BLaER1 (cell line): Measurements from ENCODE around the gene KANK4.

Source experiments
- H3K27ac ChIP-seq: shearing (Covaris generic); formaldehyde crosslinking; 2 replicates; pipeline ENCODE4 v1.8.1; 2022
- H3K27me3 ChIP-seq: shearing (Covaris generic); formaldehyde crosslinking; 2 replicates; pipeline ENCODE4 v1.8.1; 2022
- H3K36me3 ChIP-seq: shearing (Covaris generic); formaldehyde crosslinking; 2 replicates; pipeline ENCODE4 v1.8.1; 2022
- H3K4me1 ChIP-seq: shearing (Covaris generic); formaldehyde crosslinking; 2 replicates; pipeline ENCODE4 v1.8.1; 2022
- H3K4me2 ChIP-seq: shearing (Covaris generic); formaldehyde crosslinking; 2 replicates; pipeline ENCODE4 v1.8.1; 2022
- H3K4me3 ChIP-seq: shearing (Covaris generic); formaldehyde crosslinking; 2 replicates; pipeline ENCODE4 v1.8.1; 2022
- H3K9ac ChIP-seq: shearing (Covaris generic); formaldehyde crosslinking; 2 replicates; pipeline ENCODE4 v1.8.1; 2022
- H3K9me3 ChIP-seq: shearing (Covaris generic); formaldehyde crosslinking; 2 replicates; pipeline ENCODE4 v1.8.1; 2022
- H4K20me1 ChIP-seq: shearing (Covaris generic); formaldehyde crosslinking; 2 replicates; pipeline ENCODE4 v1.8.1; 2022
- Cebpa-rat ChIP-seq: shearing (Covaris generic); IDR thresholded peaks from 2 replicates; pipeline ENCODE4 v1.8.1; 2022

KANK4 gene

GRCh38 chr1:62213075-62213914 is 105.9 kb downstream of the KANK4 start:
- Histone ChIP-seq H3K4me2 (no peak overlapping the region), H3K27ac (no peak overlapping the region), H4K20me1 (no peaks in the 10 kb centered on the region), H3K9me3 (peaks cover 15% of the 10 kb centered on the region), H3K36me3 (no peaks in the 10 kb centered on the region), H3K4me1 (peaks cover 13% of the 10 kb centered on the region), H3K4me3 (no peak overlapping the region), H3K9ac (no peak overlapping the region), H3K27me3 (no peaks in the 10 kb centered on the region)
- no peak for TF ChIP-seq Cebpa-rat

GRCh38 chr1:62212411-62212810 is 106.8 kb downstream of the KANK4 start:
- Histone ChIP-seq H3K4me2 (no peak overlapping the region), H3K4me3 (no peak overlapping the region), H3K9me3 (peaks cover 15% of the 10 kb centered on the region), H3K27me3 (no peaks in the 10 kb centered on the region), H4K20me1 (no peaks in the 10 kb centered on the region), H3K9ac (no peak overlapping the region), H3K4me1 (peaks cover 13% of the 10 kb centered on the region), H3K36me3 (no peaks in the 10 kb centered on the region), H3K27ac (no peak overlapping the region)
- no peak for TF ChIP-seq Cebpa-rat

- H3K9ac ChIP-seq = no peak overlapping the region
- peaks cover 13% of the 10 kb centered on the region for H3K4me1 ChIP-seq
- no peak for TF ChIP-seq Cebpa-rat
- no peaks in the 10 kb centered on the region for H3K36me3 ChIP-seq
- no peak overlapping the region for H3K4me2 ChIP-seq
- H4K20me1 ChIP-seq = no peaks in the 10 kb centered on the region
- no peak overlapping the region for H3K4me3 ChIP-seq
- H3K9me3 ChIP-seq = peaks cover 10% of the 10 kb centered on the region
- H3K27ac ChIP-seq = no peak overlapping the region; the same call in 1 of the 2 replicates
- no peaks in the 10 kb centered on the region for H3K27me3 ChIP-seq
Measured at GRCh38 chr1:62210960-62211359, 108.3 kb downstream of the KANK4 start.

GRCh38 chr1:62209931-62210595 is 109.2 kb downstream of the KANK4 start:
- Histone ChIP-seq H3K9me3 (peaks cover 10% of the 10 kb centered on the region), H3K9ac (no peak overlapping the region), H3K36me3 (no peaks in the 10 kb centered on the region), H3K4me2 (peak overlapping the region; percentile 38), H3K4me3 (no peak overlapping the region), H4K20me1 (no peaks in the 10 kb centered on the region), H3K4me1 (peaks cover 13% of the 10 kb centered on the region), H3K27ac (peak overlapping the region; percentile 46), H3K27me3 (no peaks in the 10 kb centered on the region)
- no peak for TF ChIP-seq Cebpa-rat

GRCh38 chr1:62208970-62209369 is 110.3 kb downstream of the KANK4 start:
- H3K4me3 ChIP-seq = no peak overlapping the region
- no peaks in the 10 kb centered on the region for H3K36me3 ChIP-seq
- no peak overlapping the region for H3K4me2 ChIP-seq
- H3K4me1 ChIP-seq = peaks cover 13% of the 10 kb centered on the region
- no peaks in the 10 kb centered on the region for H4K20me1 ChIP-seq
- H3K9ac ChIP-seq = no peak overlapping the region
- TF ChIP-seq Cebpa-rat = no peak
- no peaks in the 10 kb centered on the region for H3K27me3 ChIP-seq
- peaks cover 10% of the 10 kb centered on the region for H3K9me3 ChIP-seq
- no peak overlapping the region for H3K27ac ChIP-seq

GRCh38 chr1:62208087-62208486 is 111.1 kb downstream of the KANK4 start:
- Histone ChIP-seq H3K9ac (no peak overlapping the region), H3K4me3 (no peak overlapping the region), H4K20me1 (no peaks in the 10 kb centered on the region), H3K27me3 (no peaks in the 10 kb centered on the region), H3K4me2 (no peak overlapping the region), H3K27ac (no peak overlapping the region), H3K36me3 (no peaks in the 10 kb centered on the region), H3K9me3 (peaks cover 10% of the 10 kb centered on the region), H3K4me1 (peaks cover 13% of the 10 kb centered on the region)
- TF ChIP-seq Cebpa-rat = no peak

- Histone ChIP-seq H3K4me2 (no peak overlapping the region), H3K4me1 (peaks cover 13% of the 10 kb centered on the region), H3K9me3 (peaks cover 10% of the 10 kb centered on the region), H3K4me3 (no peak overlapping the region), H3K36me3 (no peaks in the 10 kb centered on the region), H3K9ac (no peak overlapping the region), H3K27me3 (no peaks in the 10 kb centered on the region), H3K27ac (no peak overlapping the region), H4K20me1 (no peaks in the 10 kb centered on the region)
- no peak for TF ChIP-seq Cebpa-rat
Measured at GRCh38 chr1:62207187-62207586, 112.0 kb downstream of the KANK4 start.

- no peaks in the 10 kb centered on the region for H4K20me1 ChIP-seq
- no peak overlapping the region for H3K9ac ChIP-seq
- no peaks in the 10 kb centered on the region for H3K4me1 ChIP-seq
- no peaks in the 10 kb centered on the region for H3K27me3 ChIP-seq
- H3K9me3 ChIP-seq = peaks cover 17% of the 10 kb centered on the region
- H3K4me3 ChIP-seq = no peak overlapping the region
- H3K36me3 ChIP-seq = no peaks in the 10 kb centered on the region
- H3K27ac ChIP-seq = no peak overlapping the region
- no peak overlapping the region for H3K4me2 ChIP-seq
- no peak for TF ChIP-seq Cebpa-rat
Measured at GRCh38 chr1:62198781-62199125, 120.5 kb downstream of the KANK4 start.

- Histone ChIP-seq H3K4me2 (no peak overlapping the region), H3K9me3 (peaks cover 19% of the 10 kb centered on the region), H4K20me1 (no peaks in the 10 kb centered on the region), H3K27ac (no peak overlapping the region), H3K4me3 (no peak overlapping the region), H3K9ac (no peak overlapping the region), H3K27me3 (no peaks in the 10 kb centered on the region), H3K36me3 (no peaks in the 10 kb centered on the region), H3K4me1 (no peaks in the 10 kb centered on the region)
- no peak for TF ChIP-seq Cebpa-rat
Measured at GRCh38 chr1:62198069-62198780, 121.0 kb downstream of the KANK4 start.

GRCh38 chr1:62196086-62196690 is 123.0 kb downstream of the KANK4 start:
- Histone ChIP-seq H3K9ac (no peak overlapping the region), H3K9me3 (peaks cover 19% of the 10 kb centered on the region), H4K20me1 (no peaks in the 10 kb centered on the region), H3K36me3 (no peaks in the 10 kb centered on the region), H3K4me2 (no peak overlapping the region), H3K4me3 (no peak overlapping the region), H3K27ac (no peak overlapping the region), H3K4me1 (no peaks in the 10 kb centered on the region), H3K27me3 (no peaks in the 10 kb centered on the region)
- no peak for TF ChIP-seq Cebpa-rat
